GM18868 (cell line): ENCODE data around the gene MED10.
"Not testable (repeated sequence)": the region's sequence is repeated elsewhere in the genome, so short reads cannot be mapped to it uniquely, and the experiment has no call there.

Experiments
- ATAC-seq: cut with Tn5 transposase; IDR thresholded peaks from one replicate; pipeline ENCODE4 v1.9.1; 2021; ENCODE audit warnings: mild to moderate bottlenecking, moderate library complexity; ENCODE audit not compliant: unreplicated experiment

MED10 gene

GRCh38 chr5:6376974-6377520 is 1.3 kb downstream of the MED10 start:
- ATAC-seq, result no peak

- no peak for ATAC-seq
These were observed 5.1 kb downstream of the MED10 start for GRCh38 chr5:6373081-6373846.

- no peak for ATAC-seq
These were observed 5.9 kb downstream of the MED10 start for GRCh38 chr5:6372251-6373080.

GRCh38 chr5:6371079-6371810 is 7.1 kb downstream of the MED10 start:
- no peak for ATAC-seq

- ATAC-seq, result no peak
These were observed 7.8 kb downstream of the MED10 start for GRCh38 chr5:6370580-6370979.

- ATAC-seq, result no peak
These were observed 12.3 kb downstream of the MED10 start for GRCh38 chr5:6365977-6366590.

GRCh38 chr5:6365142-6365976 is 13.0 kb downstream of the MED10 start:
- no peak for ATAC-seq

GRCh38 chr5:6363454-6364011 is 14.8 kb downstream of the MED10 start:
- not testable (repeated sequence) for ATAC-seq

- no peak for ATAC-seq
These were observed 15.5 kb downstream of the MED10 start for GRCh38 chr5:6362846-6363245.

- no peak for ATAC-seq
These were observed 17.2 kb downstream of the MED10 start for GRCh38 chr5:6361101-6361500.

GRCh38 chr5:6360323-6361072 is 17.8 kb downstream of the MED10 start:
- no peak for ATAC-seq

- ATAC-seq, result peak; percentile 62
These were observed 18.6 kb downstream of the MED10 start for GRCh38 chr5:6359555-6360322.

- no peak for ATAC-seq
These were observed 19.9 kb downstream of the MED10 start for GRCh38 chr5:6358434-6358820.

GRCh38 chr5:6357817-6358433 is 20.4 kb downstream of the MED10 start:
- ATAC-seq, result not testable (repeated sequence)

- no peak for ATAC-seq
These were observed 21.7 kb downstream of the MED10 start for GRCh38 chr5:6356578-6357164.

GRCh38 chr5:6355294-6355693 is 23.1 kb downstream of the MED10 start:
- no peak for ATAC-seq

- no peak for ATAC-seq
These were observed 23.5 kb downstream of the MED10 start for GRCh38 chr5:6354848-6355247.
